ENCODE measurements around the gene CDC42EP2. TPM values are rescaled to one million over a fixed set of nuclear protein-coding genes. Genes with fewer than 3 reads are reported as not detected.

Gene CDC42EP2
- total RNA-seq, 3 donors from 2014 or later (not counting 1 experiment from before 2014, with no cell fraction given) = 1.4 to 1.5 (median 1.5) TPM

DNA sequence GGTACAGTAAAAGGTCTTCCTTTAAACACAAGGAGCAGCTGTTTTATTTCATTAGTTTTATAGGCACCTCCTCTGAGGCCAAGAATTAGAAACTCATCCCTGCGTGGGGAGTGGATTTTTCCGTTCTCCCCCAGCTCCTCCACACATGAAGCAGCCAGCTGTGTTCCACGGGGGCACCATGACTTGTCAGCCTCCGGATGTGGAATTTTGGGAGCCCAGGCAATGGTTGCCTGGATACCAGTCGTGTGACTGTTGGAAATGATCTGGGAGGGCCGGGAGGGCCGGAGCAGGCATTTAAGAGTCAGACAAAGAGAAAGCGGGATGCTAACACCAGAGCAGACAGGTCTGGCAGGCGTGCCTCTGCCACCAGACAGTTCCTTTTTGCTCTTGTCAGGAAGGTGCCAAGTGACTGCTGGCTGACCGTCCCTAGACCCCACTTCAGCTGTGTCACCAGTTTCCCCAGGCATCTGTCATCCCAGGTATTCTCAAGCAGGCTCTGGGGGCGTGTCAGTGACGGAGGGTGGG lies 15.9 kb upstream of the CDC42EP2 start:
- ATAC-seq (no peak), DNase-seq (no peak)
- H3K36me3 Mint-ChIP-seq = peaks cover 7% of the 10 kb centered on the region
- Histone ChIP-seq H3K4me1 (ENCODE audit: control insufficient read depth, insufficient read depth, low read length) (no peaks in the 10 kb centered on the region), H3K27me3 (ENCODE audit: control insufficient read depth, insufficient read depth, low read length) (no peaks in the 10 kb centered on the region), H3K9me3 (ENCODE audit: control insufficient read depth, insufficient read depth, low read length) (no peaks in the 10 kb centered on the region), H3K27ac (ENCODE audit: low read length) (no peak overlapping the region), H3K4me3 (ENCODE audit: low read length) (no peak overlapping the region), H3K36me3 (ENCODE audit: control insufficient read depth, insufficient read depth, low read length) (peaks cover 37% of the 10 kb centered on the region)
- H3K27ac Mint-ChIP-seq = no peak overlapping the region
- H3K27me3 Mint-ChIP-seq (ENCODE audit: low read depth in 2 of 2) = no peaks in the 10 kb centered on the region
- no peaks in the 10 kb centered on the region for H3K4me1 Mint-ChIP-seq
- no peaks in the 10 kb centered on the region for H3K9me3 Mint-ChIP-seq
- H3K4me3 Mint-ChIP-seq = no peak overlapping the region
- 97% methylated on average over 12 of the region's 12 CpGs for WGBS (ENCODE audit: insufficient coverage)
- TF ChIP-seq CTCF (IDR thresholded peaks at IDR 0.05) = no peak
- intact Hi-C loops (cut with micrococcal nuclease) = no loop called here

DNA sequence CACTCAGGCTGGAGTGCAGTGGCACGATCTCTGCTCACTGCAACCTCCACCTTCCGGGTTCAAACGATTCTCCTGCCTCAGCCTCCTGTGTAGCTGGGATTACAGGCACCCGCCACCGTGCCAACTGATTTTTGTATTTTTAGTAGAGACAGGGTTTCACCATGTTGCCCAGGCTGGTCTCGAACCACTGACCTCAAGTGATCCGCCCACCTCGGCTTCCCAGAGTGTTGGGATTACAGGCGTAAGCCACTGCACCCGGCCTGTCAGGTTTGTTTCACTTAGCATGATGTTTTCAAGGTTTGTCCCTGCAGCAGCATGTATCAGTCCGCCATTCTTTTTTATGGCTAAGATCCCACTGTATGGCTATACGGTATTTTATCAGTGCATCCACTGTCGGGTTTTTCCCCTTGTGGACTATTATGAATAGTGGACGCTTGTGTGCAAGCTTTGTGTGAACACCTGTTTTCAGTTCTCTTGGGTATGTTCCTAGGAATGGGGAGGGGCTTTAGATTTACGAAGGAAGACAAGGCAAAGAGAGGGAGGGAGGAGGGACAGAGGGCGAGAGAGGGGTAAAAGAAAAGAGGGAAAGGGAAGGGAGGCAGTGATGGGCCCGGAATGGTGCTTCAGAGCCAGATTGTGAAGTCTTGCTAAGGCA lies 13.9 kb upstream of the CDC42EP2 start:
- no peak overlapping the region for H3K27ac Mint-ChIP-seq
- 98% methylated on average over 17 of the region's 17 CpGs for WGBS (ENCODE audit: insufficient coverage)
- H3K36me3 ChIP-seq (ENCODE audit: control insufficient read depth, insufficient read depth, low read length) = peaks cover 17% of the 10 kb centered on the region

DNA sequence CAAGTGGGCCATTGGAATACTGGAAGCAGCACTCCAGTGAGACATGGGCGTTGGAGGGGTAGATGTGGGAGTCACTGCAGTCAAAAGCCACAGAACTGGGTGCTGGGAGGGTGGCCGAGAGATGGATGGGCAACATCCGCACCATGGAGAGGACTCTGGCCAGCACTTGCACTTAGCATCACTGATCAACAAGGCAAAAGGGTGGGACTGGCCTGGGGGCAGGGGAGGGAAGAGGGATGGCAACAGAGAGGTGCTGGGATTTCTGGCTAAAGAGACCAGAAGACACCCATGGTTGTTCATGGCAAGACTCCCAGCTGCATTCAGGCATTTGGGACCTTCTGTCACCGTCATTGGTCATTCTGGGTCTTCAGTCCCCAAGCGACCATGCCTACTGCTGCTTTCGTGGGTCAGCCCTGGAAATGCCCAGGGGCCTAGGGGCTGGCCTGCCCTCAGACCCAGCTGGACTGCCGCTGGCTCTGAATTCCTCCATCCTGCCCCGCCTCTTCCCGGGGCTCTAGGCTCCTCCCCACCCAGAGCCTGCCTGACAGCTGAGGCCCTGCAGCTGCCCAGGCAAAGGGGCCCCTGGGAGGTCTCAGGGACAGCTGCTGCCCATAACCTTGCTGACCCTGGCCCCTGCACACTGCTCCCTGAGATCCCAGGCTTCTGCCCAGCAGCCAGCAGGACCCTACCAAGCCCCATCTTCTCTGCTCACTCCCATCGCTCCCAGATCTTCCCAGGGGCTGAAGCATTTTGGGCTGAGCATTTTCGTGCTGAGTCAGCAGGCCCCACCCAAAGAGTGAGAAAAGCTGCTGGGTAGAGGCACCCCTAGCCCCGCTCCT lies 13.0 kb upstream of the CDC42EP2 start:
- no peaks in the 10 kb centered on the region for H3K4me1 Mint-ChIP-seq
- H3K4me3 Mint-ChIP-seq = no peak overlapping the region
- no peak overlapping the region for H3K4me3 ChIP-seq (ENCODE audit: low read length)
- no peaks in the 10 kb centered on the region for H3K9me3 ChIP-seq (ENCODE audit: control insufficient read depth, insufficient read depth, low read length)
- ATAC-seq (no peak), DNase-seq (no peak)
- WGBS (ENCODE audit: insufficient coverage) = 80% methylated on average over 12 of the region's 12 CpGs
- H3K36me3 Mint-ChIP-seq = no peaks in the 10 kb centered on the region
- no peak overlapping the region for H3K27ac ChIP-seq (ENCODE audit: low read length)
- H3K27me3 Mint-ChIP-seq (ENCODE audit: low read depth in 2 of 2) = no peaks in the 10 kb centered on the region
- no peaks in the 10 kb centered on the region for H3K4me1 ChIP-seq (ENCODE audit: control insufficient read depth, insufficient read depth, low read length)
- H3K9me3 Mint-ChIP-seq = no peaks in the 10 kb centered on the region
- peaks cover 11% of the 10 kb centered on the region for H3K36me3 ChIP-seq (ENCODE audit: control insufficient read depth, insufficient read depth, low read length)
- no peak overlapping the region for H3K27ac Mint-ChIP-seq
- TF ChIP-seq CTCF (IDR thresholded peaks at IDR 0.05) = no peak
- no peaks in the 10 kb centered on the region for H3K27me3 ChIP-seq (ENCODE audit: control insufficient read depth, insufficient read depth, low read length)
- intact Hi-C loops (cut with micrococcal nuclease) = no loop called here

More for the DNA sequence above, 13.9 kb upstream of the CDC42EP2 start:
- Histone ChIP-seq H3K9me3 (ENCODE audit: control insufficient read depth, insufficient read depth, low read length) (no peaks in the 10 kb centered on the region), H3K4me3 (ENCODE audit: low read length) (no peak overlapping the region), H3K4me1 (ENCODE audit: control insufficient read depth, insufficient read depth, low read length) (no peaks in the 10 kb centered on the region), H3K27ac (ENCODE audit: low read length) (no peak overlapping the region), H3K27me3 (ENCODE audit: control insufficient read depth, insufficient read depth, low read length) (no peaks in the 10 kb centered on the region)
- ATAC-seq (no peak), DNase-seq (no peak)
- no peaks in the 10 kb centered on the region for H3K27me3 Mint-ChIP-seq (ENCODE audit: low read depth in 2 of 2)
- intact Hi-C loops (cut with micrococcal nuclease) = no loop called here
- no peak for TF ChIP-seq CTCF (IDR thresholded peaks at IDR 0.05)
- H3K4me3 Mint-ChIP-seq = no peak overlapping the region
- H3K36me3 Mint-ChIP-seq = no peaks in the 10 kb centered on the region
- H3K4me1 Mint-ChIP-seq = no peaks in the 10 kb centered on the region
- H3K9me3 Mint-ChIP-seq = no peaks in the 10 kb centered on the region

All from natural killer cell (primary cell).